K562 (cell line): ENCODE results near the gene LIPH.

Experiments
- CBFA2T3 ChIP-seq: fragments of 450-650 bp; IDR thresholded peaks from 2 replicates; pipeline ENCODE4 v1.6.1; 2017
- EZH2 ChIP-seq: IDR thresholded peaks from 2 replicates; pipeline ENCODE4 v1.6.1; 2012; ENCODE audit warnings: low read depth, mild to moderate bottlenecking, inconsistent platforms, low read length, borderline replicate concordance
- FOXM1 ChIP-seq, 2 experiments: fragments of 450-650 bp in 1 of 2; sonication (generic) in 1 of 2; formaldehyde crosslinking in 1 of 2; IDR thresholded peaks; 2 replicates each; pipeline versions ENCODE4 v1.6.1 to v1.9.0; 2017 to 2022; ENCODE audit warnings: low read depth in 2 of 2, mild to moderate bottlenecking in 2 of 2, missing genetic modification reagents in 1 of 2, moderate library complexity in 1 of 2
- JUND ChIP-seq, 2 experiments: IDR thresholded peaks; 2 replicates in 1 of 2; 3 replicates in 1 of 2; pipeline ENCODE4 v1.6.1; 2011; ENCODE audit warnings: borderline replicate concordance in 2 of 2, low read depth in 2 of 2, low read length in 2 of 2, improper control_type of control experiment in 1 of 2, missing biosample characterization in 1 of 2, missing genetic modification characterization in 1 of 2, missing genetic modification reagents in 1 of 2
- KAT7 ChIP-seq: sonication (generic); formaldehyde crosslinking; IDR thresholded peaks from 2 replicates; pipeline ENCODE4 v1.8.0; 2022; ENCODE audit warnings: missing genetic modification reagents, mild to moderate bottlenecking, borderline replicate concordance
- NR2F6 ChIP-seq: fragments of 450-650 bp; formaldehyde crosslinking; IDR thresholded peaks from 2 replicates; pipeline ENCODE4 v1.4.0; 2020; ENCODE audit warnings: mild to moderate bottlenecking
- NRF1 ChIP-seq, 2 experiments: fragments of 450-650 bp; IDR thresholded peaks in 1 of 2; conservative IDR thresholded peaks in 1 of 2; 2 replicates each; pipeline ENCODE4 v1.6.1; 2014; ENCODE audit warnings: mild to moderate bottlenecking in 2 of 2
- POLR2A ChIP-seq: fragments of 450-650 bp; conservative IDR thresholded peaks from 2 replicates; pipeline ENCODE4 v1.6.1; 2016
- POLR2AphosphoS5 ChIP-seq: IDR thresholded peaks from 2 replicates; pipeline ENCODE4 v1.6.1; 2011; ENCODE audit warnings: mild to moderate bottlenecking, low read depth, low read length, moderate library complexity; ENCODE audit not compliant: control insufficient read depth, insufficient read depth
- SRSF1 ChIP-seq: fragments of 200-400 bp; formaldehyde crosslinking; IDR thresholded peaks from 2 replicates; pipeline ENCODE4 v1.6.1; 2017; ENCODE audit warnings: mild to moderate bottlenecking, low read depth, low read length, moderate library complexity
- TF ChIP-seq, protein P1 (sequence below): sonication (generic); formaldehyde crosslinking; IDR thresholded peaks from 2 replicates; pipeline ENCODE4 v1.8.0; 2023; ENCODE audit warnings: missing genetic modification reagents, mild to moderate bottlenecking, borderline replicate concordance

DNA sequence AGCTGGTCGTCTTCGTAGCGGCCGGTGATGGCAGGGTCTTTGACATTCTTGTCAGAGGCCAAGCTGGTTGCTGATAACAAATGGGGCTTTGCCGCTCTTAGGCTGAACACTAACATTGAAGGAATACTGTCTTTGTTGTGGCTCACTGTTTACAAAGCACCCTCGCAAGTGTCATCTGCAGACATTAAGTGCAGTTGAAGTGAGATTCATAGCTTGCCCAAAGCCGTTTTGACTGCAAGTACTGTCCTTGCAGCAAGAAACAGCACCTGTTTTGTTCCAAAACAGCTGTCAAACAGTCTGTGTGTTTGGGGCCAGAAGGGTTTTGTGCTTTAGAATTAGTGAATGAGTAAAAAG is 34.3 kb upstream of the LIPH start:
- no peak for TF ChIP-seq CBFA2T3
- no peak for TF ChIP-seq SRSF1
- no peak for TF ChIP-seq NRF1 (conservative IDR thresholded peaks at IDR 0.05 in 1 of 2, IDR thresholded peaks at IDR 0.05 in 1 of 2)
- no peak for TF ChIP-seq POLR2A
- TF ChIP-seq EZH2: no peak
- TF ChIP-seq JUND (IDR thresholded peaks at IDR 0.05; ENCODE audit: borderline replicate concordance, low read depth, low read length): no peak
- no peak for TF ChIP-seq JUND (tag; IDR thresholded peaks at IDR 0.05; ENCODE audit: borderline replicate concordance, low read depth, low read length)
- no peak for TF ChIP-seq POLR2AphosphoS5
- no peak for TF ChIP-seq FOXM1 (IDR thresholded peaks at IDR 0.05; ENCODE audit: low read depth)
- no peak for TF ChIP-seq FOXM1 (CRISPR knock-in tag; IDR thresholded peaks at IDR 0.05; ENCODE audit: low read depth)
- no peak for TF ChIP-seq KAT7 (CRISPR knock-in tag)
- TF ChIP-seq, protein P1, sequence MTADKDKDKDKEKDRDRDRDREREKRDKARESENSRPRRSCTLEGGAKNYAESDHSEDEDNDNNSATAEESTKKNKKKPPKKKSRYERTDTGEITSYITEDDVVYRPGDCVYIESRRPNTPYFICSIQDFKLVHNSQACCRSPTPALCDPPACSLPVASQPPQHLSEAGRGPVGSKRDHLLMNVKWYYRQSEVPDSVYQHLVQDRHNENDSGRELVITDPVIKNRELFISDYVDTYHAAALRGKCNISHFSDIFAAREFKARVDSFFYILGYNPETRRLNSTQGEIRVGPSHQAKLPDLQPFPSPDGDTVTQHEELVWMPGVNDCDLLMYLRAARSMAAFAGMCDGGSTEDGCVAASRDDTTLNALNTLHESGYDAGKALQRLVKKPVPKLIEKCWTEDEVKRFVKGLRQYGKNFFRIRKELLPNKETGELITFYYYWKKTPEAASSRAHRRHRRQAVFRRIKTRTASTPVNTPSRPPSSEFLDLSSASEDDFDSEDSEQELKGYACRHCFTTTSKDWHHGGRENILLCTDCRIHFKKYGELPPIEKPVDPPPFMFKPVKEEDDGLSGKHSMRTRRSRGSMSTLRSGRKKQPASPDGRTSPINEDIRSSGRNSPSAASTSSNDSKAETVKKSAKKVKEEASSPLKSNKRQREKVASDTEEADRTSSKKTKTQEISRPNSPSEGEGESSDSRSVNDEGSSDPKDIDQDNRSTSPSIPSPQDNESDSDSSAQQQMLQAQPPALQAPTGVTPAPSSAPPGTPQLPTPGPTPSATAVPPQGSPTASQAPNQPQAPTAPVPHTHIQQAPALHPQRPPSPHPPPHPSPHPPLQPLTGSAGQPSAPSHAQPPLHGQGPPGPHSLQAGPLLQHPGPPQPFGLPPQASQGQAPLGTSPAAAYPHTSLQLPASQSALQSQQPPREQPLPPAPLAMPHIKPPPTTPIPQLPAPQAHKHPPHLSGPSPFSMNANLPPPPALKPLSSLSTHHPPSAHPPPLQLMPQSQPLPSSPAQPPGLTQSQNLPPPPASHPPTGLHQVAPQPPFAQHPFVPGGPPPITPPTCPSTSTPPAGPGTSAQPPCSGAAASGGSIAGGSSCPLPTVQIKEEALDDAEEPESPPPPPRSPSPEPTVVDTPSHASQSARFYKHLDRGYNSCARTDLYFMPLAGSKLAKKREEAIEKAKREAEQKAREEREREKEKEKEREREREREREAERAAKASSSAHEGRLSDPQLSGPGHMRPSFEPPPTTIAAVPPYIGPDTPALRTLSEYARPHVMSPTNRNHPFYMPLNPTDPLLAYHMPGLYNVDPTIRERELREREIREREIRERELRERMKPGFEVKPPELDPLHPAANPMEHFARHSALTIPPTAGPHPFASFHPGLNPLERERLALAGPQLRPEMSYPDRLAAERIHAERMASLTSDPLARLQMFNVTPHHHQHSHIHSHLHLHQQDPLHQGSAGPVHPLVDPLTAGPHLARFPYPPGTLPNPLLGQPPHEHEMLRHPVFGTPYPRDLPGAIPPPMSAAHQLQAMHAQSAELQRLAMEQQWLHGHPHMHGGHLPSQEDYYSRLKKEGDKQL: no peak
- no peak for TF ChIP-seq NR2F6
